Naive thymus-derived CD8-positive, alpha-beta T cell (primary cell): ENCODE measurements around the gene CMIP. TPM values are rescaled to one million over a fixed set of nuclear protein-coding genes. Genes with fewer than 3 reads are reported as not detected.
A peak's percentile ranks its signal among the peaks of the same experiment; 100 is the strongest.

Experiments used
- ATAC-seq, 2 donors: fragments of 150-1000 bp; cut with Tn5 transposase in 1 of 2; sonication (Bioruptor Pico), chemical (Tn5 transposase) in 1 of 2; 1 replicate in 1 of 2; 2 replicates in 1 of 2; pipeline ENCODE4 v1.10.0; 2021; ENCODE audit warnings: mild to moderate bottlenecking in 2 of 2, moderate library complexity in 2 of 2
- POLR2A ChIA-PET: fragments of 350-600 bp; sonication (Branson Sonifier 250); formaldehyde crosslinking; loops from one replicate; lab custom pipeline; 2021; ENCODE audit warnings: antibody characterized with exemption; lab: Charles Lee
- DNase-seq, 10 donors: peaks; one replicate each; pipeline versions ENCODE4 v3.0.0 to v3.0.0-alpha.2; 2020 to 2022
- H3K27ac Mint-ChIP-seq, 10 donors: one replicate each; pipeline ENCODE4 v1.8.0; 2020 to 2022; ENCODE audit warnings: mild to moderate bottlenecking in 10 of 10, mixed read lengths in 10 of 10, moderate library complexity in 4 of 10, inconsistent platforms in 1 of 10
- H3K27me3 Mint-ChIP-seq, 5 donors: one replicate each; pipeline ENCODE4 v1.8.0; 2021 to 2022; ENCODE audit warnings: mixed read lengths in 5 of 5
- H3K36me3 Mint-ChIP-seq, 3 donors: one replicate each; pipeline ENCODE4 v1.8.0; 2020 to 2022; ENCODE audit warnings: mixed read lengths in 3 of 3, mild to moderate bottlenecking in 2 of 3, inconsistent platforms in 1 of 3
- H3K4me1 Mint-ChIP-seq, 4 donors: one replicate each; pipeline ENCODE4 v1.8.0; 2021 to 2022; ENCODE audit warnings: mixed read lengths in 4 of 4
- H3K4me3 Mint-ChIP-seq, 10 donors: one replicate each; pipeline ENCODE4 v1.8.0; 2020 to 2022; ENCODE audit warnings: mild to moderate bottlenecking in 10 of 10, mixed read lengths in 10 of 10, moderate library complexity in 6 of 10, inconsistent platforms in 1 of 10
- H3K9me3 Mint-ChIP-seq, 9 donors: one replicate each; pipeline ENCODE4 v1.8.0; 2020 to 2022; ENCODE audit warnings: mixed read lengths in 9 of 9, mild to moderate bottlenecking in 3 of 9, inconsistent platforms in 1 of 9, moderate library complexity in 1 of 9
- polyA plus RNA-seq, 3 donors: library from polyadenylated mRNA; unstranded; fragments of 300-500 nt; fragmentation: Illumina TruSeq; gene quantifications; one replicate each; pipeline ENCODE4 v1.2.3, GENCODE V29; 2021
- total RNA-seq, 8 experiments: library from RNA in 2 of 8; stranded (reverse) in 2 of 8; gene quantifications; one replicate each; pipeline ENCODE4 v1.2.3 and lab custom pipeline; 2021 to 2026

The CMIP gene
- total and polyA plus RNA-seq, 5 experiments from 2014 or later: 0.31 to 41.5 (median 1.3) TPM

- H3K4me1 Mint-ChIP-seq: peaks cover 7 to 25% (median 15%) of the 10 kb centered on the region in 4 donors
- peaks cover 0 to 12% (median 0%) of the 10 kb centered on the region in 3 donors for H3K36me3 Mint-ChIP-seq
- no peaks in the 10 kb centered on the region for H3K9me3 Mint-ChIP-seq
- POLR2A ChIA-PET: no interaction called here
- no peak for ATAC-seq
- peak overlapping the region in 3 of 10 donors; percentile 60 to 77 (median 66) for H3K27ac Mint-ChIP-seq
- H3K27me3 Mint-ChIP-seq: no peaks in the 10 kb centered on the region
- DNase-seq: no peak
- no peak overlapping the region for H3K4me3 Mint-ChIP-seq
These were observed 181.0 kb downstream of the CMIP start for GRCh38 chr16:81625544-81626153.

- Mint-ChIP-seq H3K4me3 (no peak overlapping the region), H3K36me3 (peaks cover 0 to 12% (median 0%) of the 10 kb centered on the region in 3 donors), H3K4me1 (peaks cover 12 to 31% (median 17%) of the 10 kb centered on the region in 4 donors), H3K27ac (no peak overlapping the region), H3K9me3 (no peaks in the 10 kb centered on the region), H3K27me3 (no peaks in the 10 kb centered on the region)
- ATAC-seq (no peak), DNase-seq (no peak)
- POLR2A ChIA-PET: no interaction called here
These were observed 181.6 kb downstream of the CMIP start for GRCh38 chr16:81626181-81626674.

- ATAC-seq (no peak), DNase-seq (no peak)
- H3K36me3 Mint-ChIP-seq: peaks cover 0 to 9% (median 0%) of the 10 kb centered on the region in 3 donors
- no peak overlapping the region for H3K27ac Mint-ChIP-seq
- POLR2A ChIA-PET: no interaction called here
- no peak overlapping the region for H3K4me3 Mint-ChIP-seq
- no peaks in the 10 kb centered on the region for H3K27me3 Mint-ChIP-seq
- H3K9me3 Mint-ChIP-seq: no peaks in the 10 kb centered on the region
- H3K4me1 Mint-ChIP-seq: peaks cover 12 to 39% (median 25%) of the 10 kb centered on the region in 4 donors
These were observed 182.4 kb downstream of the CMIP start for GRCh38 chr16:81627024-81627423.

- H3K4me3 Mint-ChIP-seq: no peak overlapping the region
- H3K9me3 Mint-ChIP-seq: no peaks in the 10 kb centered on the region
- H3K36me3 Mint-ChIP-seq: peaks cover 0 to 5% (median 0%) of the 10 kb centered on the region in 3 donors
- ATAC-seq (no peak), DNase-seq (no peak)
- H3K27ac Mint-ChIP-seq: peak overlapping the region in 6 of 10 donors; percentile 42 to 99 (median 58)
- H3K4me1 Mint-ChIP-seq: peaks cover 14 to 47% (median 32%) of the 10 kb centered on the region in 4 donors
- H3K27me3 Mint-ChIP-seq: no peaks in the 10 kb centered on the region
- POLR2A ChIA-PET: no interaction called here
These were observed 183.2 kb downstream of the CMIP start for GRCh38 chr16:81627729-81628244.

GRCh38 chr16:81629034-81629802 lies 184.6 kb downstream of the CMIP start:
- H3K4me1 Mint-ChIP-seq: peaks cover 17 to 55% (median 44%) of the 10 kb centered on the region in 4 donors
- no peaks in the 10 kb centered on the region for H3K27me3 Mint-ChIP-seq
- no peaks in the 10 kb centered on the region for H3K9me3 Mint-ChIP-seq
- peak overlapping the region in 9 of 10 donors; percentile 61 to 99 (median 81) for H3K27ac Mint-ChIP-seq
- POLR2A ChIA-PET: no interaction called here
- DNase-seq (no peak), ATAC-seq (no peak)
- peaks cover 0 to 3% (median 0%) of the 10 kb centered on the region in 3 donors for H3K36me3 Mint-ChIP-seq
- no peak overlapping the region for H3K4me3 Mint-ChIP-seq

- Mint-ChIP-seq H3K4me3 (no peak overlapping the region), H3K27me3 (no peaks in the 10 kb centered on the region)
These were observed 185.5 kb downstream of the CMIP start for GRCh38 chr16:81629896-81630634.

GRCh38 chr16:81630635-81631031 lies 186.0 kb downstream of the CMIP start:
- peak overlapping the region; percentile 82 to 100 (median 95) for H3K27ac Mint-ChIP-seq
- peaks cover 19 to 63% (median 54%) of the 10 kb centered on the region in 4 donors for H3K4me1 Mint-ChIP-seq
- POLR2A ChIA-PET: no interaction called here
- peaks cover 0 to 2% (median 0%) of the 10 kb centered on the region in 3 donors for H3K36me3 Mint-ChIP-seq
- H3K4me3 Mint-ChIP-seq: no peak overlapping the region
- H3K9me3 Mint-ChIP-seq: no peaks in the 10 kb centered on the region
- DNase-seq: no peak
- no peaks in the 10 kb centered on the region for H3K27me3 Mint-ChIP-seq
- no peak for ATAC-seq

More at GRCh38 chr16:81629896-81630634, 185.5 kb downstream of the CMIP start:
- Mint-ChIP-seq H3K4me1 (peaks cover 18 to 60% (median 51%) of the 10 kb centered on the region in 4 donors), H3K9me3 (no peaks in the 10 kb centered on the region), H3K27ac (peak overlapping the region; percentile 37 to 100 (median 94)), H3K36me3 (peaks cover 0 to 2% (median 0%) of the 10 kb centered on the region in 3 donors)
- ATAC-seq: no peak
- no peak for DNase-seq
- POLR2A ChIA-PET: no interaction called here

- H3K4me3 Mint-ChIP-seq: peak overlapping the region; percentile 26 to 79 (median 60)
- peak overlapping the region; percentile 86 to 100 (median 97) for H3K27ac Mint-ChIP-seq
- peaks cover 30 to 74% (median 64%) of the 10 kb centered on the region in 4 donors for H3K4me1 Mint-ChIP-seq
- peaks cover 0 to 2% (median 0%) of the 10 kb centered on the region in 3 donors for H3K36me3 Mint-ChIP-seq
- no peaks in the 10 kb centered on the region for H3K27me3 Mint-ChIP-seq
- no peaks in the 10 kb centered on the region for H3K9me3 Mint-ChIP-seq
- ATAC-seq (peak; percentile 90 to 92), DNase-seq (peak; percentile 32 to 91 (median 73))
- POLR2A ChIA-PET: interaction anchor here (0.6 kb wide), 1 partner anchor 82 kb away, joined by 3 read pairs; no protein-coding TSS in a partner anchor
These were observed 188.0 kb downstream of the CMIP start for GRCh38 chr16:81632392-81633146.

GRCh38 chr16:81633147-81633619 lies 188.6 kb downstream of the CMIP start:
- Mint-ChIP-seq H3K9me3 (no peaks in the 10 kb centered on the region), H3K27ac (peak overlapping the region; percentile 86 to 100 (median 97)), H3K4me1 (peaks cover 33 to 76% (median 67%) of the 10 kb centered on the region in 4 donors), H3K36me3 (peaks cover 0 to 2% (median 0%) of the 10 kb centered on the region in 3 donors), H3K27me3 (no peaks in the 10 kb centered on the region), H3K4me3 (peak overlapping the region; percentile 38 to 79 (median 62))
- ATAC-seq (peak in 1 of 2 donors; percentile 82), DNase-seq (no peak)
- POLR2A ChIA-PET: interaction anchor here (0.6 to 0.9 kb wide), 2 partner anchors 84 to 181 kb away, joined by 3 read pairs; no protein-coding TSS in a partner anchor

GRCh38 chr16:81633680-81634379 lies 189.2 kb downstream of the CMIP start:
- peak overlapping the region in 4 of 10 donors; percentile 30 to 63 (median 46) for H3K4me3 Mint-ChIP-seq
- H3K4me1 Mint-ChIP-seq: peaks cover 35 to 76% (median 68%) of the 10 kb centered on the region in 4 donors
- no peaks in the 10 kb centered on the region for H3K9me3 Mint-ChIP-seq
- no peak for DNase-seq
- ATAC-seq: no peak
- peaks cover 0 to 2% (median 0%) of the 10 kb centered on the region in 3 donors for H3K36me3 Mint-ChIP-seq
- no peaks in the 10 kb centered on the region for H3K27me3 Mint-ChIP-seq
- peak overlapping the region in 9 of 10 donors; percentile 86 to 100 (median 98) for H3K27ac Mint-ChIP-seq
- POLR2A ChIA-PET: interaction anchor here (0.6 to 0.9 kb wide), 2 partner anchors 84 to 181 kb away, joined by 3 read pairs; no protein-coding TSS in a partner anchor
